Measurements from ENCODE around the gene ZSCAN5A.

- TF ChIP-seq ZFP30 (CRISPR knock-in tag; IDR thresholded peaks at IDR 0.05) (no peak), PATZ1 (CRISPR knock-in tag; IDR thresholded peaks at IDR 0.05; ENCODE audit: borderline replicate concordance) (no peak), CSDC2 (CRISPR knock-in tag; IDR thresholded peaks at IDR 0.05) (no peak), PPARA (CRISPR knock-in tag; IDR thresholded peaks at IDR 0.05; ENCODE audit: borderline replicate concordance) (no peak), TOX (CRISPR knock-in tag; IDR thresholded peaks at IDR 0.05; ENCODE audit: borderline replicate concordance) (no peak), ISL1 (CRISPR knock-in tag; IDR thresholded peaks at IDR 0.05) (no peak), CSRNP3 (CRISPR knock-in tag; IDR thresholded peaks at IDR 0.05) (no peak), RARB (CRISPR knock-in tag; IDR thresholded peaks at IDR 0.05) (no peak), GLIS3 (CRISPR knock-in tag; IDR thresholded peaks at IDR 0.05) (no peak)
These were observed 13.5 kb downstream of the ZSCAN5A start for GRCh38 chr19:56301155-56301554.

Measured in SK-N-SH treated with all-trans-retinoic acid at 6 μM for 48 hours (cell line).